ENCODE data around the gene TSFM.
A peak's percentile ranks its signal among the peaks of the same experiment; 100 is the strongest.

TSFM gene

DNA sequence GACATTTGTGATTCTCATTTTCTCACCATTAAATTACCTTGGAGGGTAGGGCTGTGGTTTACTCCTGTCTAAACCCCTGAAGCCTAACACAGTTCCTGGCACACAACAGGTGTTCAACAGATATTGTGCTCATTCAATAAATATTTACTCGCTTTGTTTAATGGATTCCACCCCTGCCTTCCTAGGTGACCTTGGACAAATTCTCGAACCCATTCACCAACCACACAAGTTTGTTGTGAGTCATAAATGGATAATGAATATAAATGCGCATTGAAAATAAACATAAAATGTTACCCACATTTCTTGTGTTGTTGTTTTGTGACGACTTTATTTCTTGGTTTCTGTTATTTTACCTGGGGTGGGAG is 362 bp upstream of the TSFM start:
- Histone ChIP-seq H3K4me2 (peak overlapping the region; percentile 4; the same call in 1 of the 2 replicates), H3K4me3 (IDR thresholded peaks at IDR 0.05; ENCODE audit: insufficient read depth, low read depth, low read length) (no peak overlapping the region), H2AFZ (ENCODE audit: low read depth) (peak overlapping the region; percentile 69; the same call in 1 of the 2 replicates), H3K27ac (no peak overlapping the region), H3K79me2 (ENCODE audit: insufficient read depth, low read depth) (peaks cover 29% of the 10 kb centered on the region), H4K20me1 (ENCODE audit: insufficient read depth) (no peaks in the 10 kb centered on the region), H3K27me3 (ENCODE audit: insufficient read depth, low read depth) (no peaks in the 10 kb centered on the region), H3K36me3 (ENCODE audit: insufficient read depth) (peaks cover 12% of the 10 kb centered on the region; the same call in 1 of the 2 replicates), H3K4me1 (ENCODE audit: low read depth, poor library complexity, severe bottlenecking) (peaks cover 23% of the 10 kb centered on the region), H3K9ac (no peak overlapping the region)
- TF ChIP-seq CTCF (conservative IDR thresholded peaks at IDR 0.05; ENCODE audit: low read depth, low read length): no peak

DNA sequence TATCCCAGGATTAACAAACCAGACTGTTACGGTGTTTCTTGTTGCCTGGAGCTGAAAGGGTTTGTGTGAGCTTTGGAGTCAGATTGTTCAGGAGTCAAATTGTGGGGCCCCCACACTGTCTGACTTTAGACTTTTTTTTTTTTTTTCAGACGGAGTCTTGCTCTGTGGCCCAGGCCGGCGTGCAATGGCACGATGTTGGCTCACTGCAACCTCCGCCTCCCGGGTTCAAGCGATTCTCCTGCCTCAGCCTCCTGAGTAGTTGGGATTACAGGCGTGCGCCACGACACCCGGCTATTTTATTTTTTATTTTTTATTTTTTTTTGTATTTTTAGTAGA is 847 bp downstream of the TSFM start:
- Histone ChIP-seq H3K4me2 (peak overlapping the region; percentile 76), H3K4me3 (IDR thresholded peaks at IDR 0.05; ENCODE audit: insufficient read depth, low read depth, low read length) (peak overlapping the region; percentile 94), H3K27ac (peak overlapping the region; percentile 51; the same call in 1 of the 2 replicates), H3K9ac (peak overlapping the region; percentile 76; the same call in 1 of the 2 replicates), H3K36me3 (ENCODE audit: insufficient read depth) (peaks cover 20% of the 10 kb centered on the region; the same call in 1 of the 2 replicates), H3K79me2 (ENCODE audit: insufficient read depth, low read depth) (peaks cover 29% of the 10 kb centered on the region), H3K27me3 (ENCODE audit: insufficient read depth, low read depth) (no peaks in the 10 kb centered on the region), H4K20me1 (ENCODE audit: insufficient read depth) (no peaks in the 10 kb centered on the region), H3K4me1 (ENCODE audit: low read depth, poor library complexity, severe bottlenecking) (peaks cover 23% of the 10 kb centered on the region), H2AFZ (ENCODE audit: low read depth) (peak overlapping the region; percentile 69; the same call in 1 of the 2 replicates)
- no peak for TF ChIP-seq CTCF (conservative IDR thresholded peaks at IDR 0.05; ENCODE audit: low read depth, low read length)

DNA sequence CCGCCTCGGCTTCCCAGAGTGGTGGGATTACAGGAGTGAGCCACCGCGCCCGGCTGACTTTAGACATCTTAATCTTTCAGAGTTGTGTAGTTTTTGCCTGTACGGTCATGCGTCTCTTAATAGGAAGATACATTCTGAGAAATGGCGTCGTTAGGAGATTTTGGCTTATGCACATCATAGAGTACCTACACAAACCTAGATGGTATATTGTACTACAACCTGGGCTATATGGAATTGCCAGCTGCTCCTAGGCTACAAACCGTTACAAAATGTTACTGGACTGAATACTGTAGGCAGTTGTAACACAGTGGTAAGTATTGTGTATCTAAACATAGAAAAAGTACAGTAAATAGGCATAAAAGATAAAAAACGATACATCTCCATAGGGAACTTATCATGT is 1.3 kb downstream of the TSFM start:
- Histone ChIP-seq H3K9ac (no peak overlapping the region), H3K4me1 (ENCODE audit: low read depth, poor library complexity, severe bottlenecking) (peaks cover 23% of the 10 kb centered on the region), H3K27ac (no peak overlapping the region), H3K4me2 (peak overlapping the region; percentile 76), H3K36me3 (ENCODE audit: insufficient read depth) (peaks cover 20% of the 10 kb centered on the region; the same call in 1 of the 2 replicates), H3K79me2 (ENCODE audit: insufficient read depth, low read depth) (peaks cover 29% of the 10 kb centered on the region), H3K4me3 (IDR thresholded peaks at IDR 0.05; ENCODE audit: insufficient read depth, low read depth, low read length) (no peak overlapping the region), H2AFZ (ENCODE audit: low read depth) (no peak overlapping the region), H3K27me3 (ENCODE audit: insufficient read depth, low read depth) (no peaks in the 10 kb centered on the region), H4K20me1 (ENCODE audit: insufficient read depth) (no peaks in the 10 kb centered on the region)
- TF ChIP-seq CTCF (conservative IDR thresholded peaks at IDR 0.05; ENCODE audit: low read depth, low read length): no peak

GRCh38 chr12:57793920-57794319 is 11.3 kb downstream of the TSFM start:
- no peak overlapping the region for H2AFZ ChIP-seq (ENCODE audit: low read depth)
- H3K4me2 ChIP-seq: no peak overlapping the region
- no peak for TF ChIP-seq CTCF (conservative IDR thresholded peaks at IDR 0.05; ENCODE audit: low read depth, low read length)
- H4K20me1 ChIP-seq (ENCODE audit: insufficient read depth): 0 out of 2 replicates have a peak, but pooled peaks cover 4% of the 10 kb centered on the region
- no peak overlapping the region for H3K27ac ChIP-seq
- no peaks in the 10 kb centered on the region for H3K79me2 ChIP-seq (ENCODE audit: insufficient read depth, low read depth)
- H3K4me1 ChIP-seq (ENCODE audit: low read depth, poor library complexity, severe bottlenecking): no peaks in the 10 kb centered on the region
- no peaks in the 10 kb centered on the region for H3K27me3 ChIP-seq (ENCODE audit: insufficient read depth, low read depth)
- peaks cover 35% of the 10 kb centered on the region; the same call in 1 of the 2 replicates for H3K36me3 ChIP-seq (ENCODE audit: insufficient read depth)
- H3K9ac ChIP-seq: no peak overlapping the region
- no peak overlapping the region for H3K4me3 ChIP-seq (IDR thresholded peaks at IDR 0.05; ENCODE audit: insufficient read depth, low read depth, low read length)
